DOHH2 (cell line): ENCODE measurements around the gene RAB3B.
"Not testable (repeated sequence)": the region's sequence is repeated elsewhere in the genome, so short reads cannot be mapped to it uniquely, and the experiment has no call there.

ENCODE experiments used
- H3F3A ChIP-seq: fragments of 200-600 bp; sonication (generic), shearing (Covaris generic); 2 replicates; pipeline ENCODE4 v1.6.0; 2016; ENCODE audit warnings: antibody characterized with exemption, mild to moderate bottlenecking; ENCODE audit not compliant: control insufficient read depth, insufficient read depth
- H3K27ac ChIP-seq: fragments of 200-600 bp; sonication (generic); 2 replicates; pipeline ENCODE4 v1.5.1; 2014; ENCODE audit warnings: low read depth, mild to moderate bottlenecking, low read length, moderate library complexity
- H3K27me3 ChIP-seq: fragments of 200-600 bp; sonication (generic); 2 replicates; pipeline ENCODE4 v1.6.1; 2014; ENCODE audit warnings: mild to moderate bottlenecking, low read length, mixed read lengths; ENCODE audit not compliant: control insufficient read depth
- H3K36me3 ChIP-seq: fragments of 200-600 bp; sonication (generic); 2 replicates; pipeline ENCODE4 v1.6.1; 2014; ENCODE audit warnings: mild to moderate bottlenecking, low read length, moderate library complexity, mixed read lengths; ENCODE audit not compliant: control insufficient read depth
- H3K4me1 ChIP-seq: fragments of 200-600 bp; sonication (generic); 2 replicates; pipeline ENCODE4 v1.6.1; 2014; ENCODE audit warnings: mild to moderate bottlenecking, low read length, mixed read lengths; ENCODE audit not compliant: control insufficient read depth
- H3K4me2 ChIP-seq: fragments of 200-600 bp; sonication (generic); 2 replicates; pipeline ENCODE4 v1.6.0; 2014; ENCODE audit warnings: mild to moderate bottlenecking, low read length, moderate library complexity
- H3K4me3 ChIP-seq: fragments of 200-600 bp; sonication (generic); 2 replicates; pipeline ENCODE4 v1.5.1; 2014; ENCODE audit warnings: mild to moderate bottlenecking, low read length, mixed read lengths
- H3K79me2 ChIP-seq: fragments of 200-600 bp; sonication (generic); 2 replicates; pipeline ENCODE4 v1.6.1; 2014; ENCODE audit warnings: mild to moderate bottlenecking, low read length, mixed read lengths; ENCODE audit not compliant: control insufficient read depth
- H3K9me2 ChIP-seq: fragments of 200-600 bp; sonication (generic); replicated peaks from 2 replicates; pipeline ENCODE4 v1.6.1; 2014; ENCODE audit warnings: mild to moderate bottlenecking, low read length, mixed read lengths; ENCODE audit not compliant: control insufficient read depth
- H3K9me3 ChIP-seq: fragments of 200-600 bp; sonication (generic); 2 replicates; pipeline ENCODE4 v1.6.1; 2014; ENCODE audit warnings: antibody characterized with exemption, low read length, mixed read lengths; ENCODE audit not compliant: control insufficient read depth, insufficient read depth
- H4K20me1 ChIP-seq: fragments of 200-600 bp; sonication (generic); 2 replicates; pipeline ENCODE4 v1.6.0; 2014; ENCODE audit warnings: low read depth, mild to moderate bottlenecking, antibody characterized with exemption, low read length, moderate library complexity; ENCODE audit not compliant: control insufficient read depth, insufficient read depth
- CTCF ChIP-seq: fragments of 200-600 bp; sonication (generic); IDR thresholded peaks from one replicate; pipeline ENCODE4 v1.5.1; 2014; ENCODE audit warnings: antibody characterized with exemption, mild to moderate bottlenecking, low read depth, low read length; ENCODE audit not compliant: poor library complexity, severe bottlenecking
- EZH2phosphoT487 ChIP-seq: fragments of 200-600 bp; sonication (generic); IDR thresholded peaks from 2 replicates; pipeline ENCODE4 v1.6.1; 2017; ENCODE audit warnings: borderline replicate concordance, mild to moderate bottlenecking, antibody characterized with exemption, low read length, moderate library complexity, mixed read lengths

Gene RAB3B

DNA sequence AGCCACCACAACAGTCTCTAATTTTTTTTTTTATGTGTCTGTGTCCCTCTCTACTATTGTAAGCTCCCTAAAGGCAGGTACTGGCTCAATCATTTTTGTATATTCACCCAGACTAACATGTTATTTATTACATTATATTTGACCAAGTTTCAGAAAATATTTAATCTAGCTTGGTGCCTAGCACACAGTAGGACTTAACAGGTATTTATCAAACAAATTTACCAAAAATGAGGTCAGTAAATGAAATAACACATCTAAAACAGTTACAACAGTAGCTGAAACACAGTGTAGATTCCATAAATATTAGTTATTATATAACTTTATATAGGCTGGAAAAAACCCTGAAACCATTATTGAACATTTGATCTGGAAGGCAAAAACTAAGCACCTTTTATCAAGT lies 114.7 kb downstream of the RAB3B start:
- no peaks in the 10 kb centered on the region for H3K9me3 ChIP-seq
- H3K36me3 ChIP-seq, result peaks cover 37% of the 10 kb centered on the region
- H3K4me3 ChIP-seq, result peak overlapping the region; percentile 34
- no peaks in the 10 kb centered on the region for H3K9me2 ChIP-seq
- H3K79me2 ChIP-seq, result peaks cover 76% of the 10 kb centered on the region
- no peak overlapping the region for H3K27ac ChIP-seq
- peaks cover 3% of the 10 kb centered on the region for H4K20me1 ChIP-seq
- H3K4me2 ChIP-seq, result peak overlapping the region; percentile 81
- 0 out of 2 replicates have a peak, but pooled peaks cover 4% of the 10 kb centered on the region for H3F3A ChIP-seq
- TF ChIP-seq CTCF (no peak), EZH2phosphoT487 (no peak)
- H3K4me1 ChIP-seq, result peaks cover 39% of the 10 kb centered on the region
- H3K27me3 ChIP-seq, result no peaks in the 10 kb centered on the region

GRCh38 chr1:51875291-51875772 lies 115.2 kb downstream of the RAB3B start:
- peaks cover 80% of the 10 kb centered on the region for H3K79me2 ChIP-seq
- peaks cover 39% of the 10 kb centered on the region for H3K4me1 ChIP-seq
- H3K27me3 ChIP-seq, result no peaks in the 10 kb centered on the region
- peak overlapping the region; percentile 34 for H3K4me3 ChIP-seq
- H4K20me1 ChIP-seq, result peaks cover 3% of the 10 kb centered on the region
- H3K27ac ChIP-seq, result no peak overlapping the region
- TF ChIP-seq CTCF (no peak), EZH2phosphoT487 (no peak)
- peaks cover 37% of the 10 kb centered on the region for H3K36me3 ChIP-seq
- H3K9me2 ChIP-seq, result no peaks in the 10 kb centered on the region
- H3K4me2 ChIP-seq, result peak overlapping the region; percentile 81
- 0 out of 2 replicates have a peak, but pooled peaks cover 3% of the 10 kb centered on the region for H3F3A ChIP-seq
- no peaks in the 10 kb centered on the region for H3K9me3 ChIP-seq

- Histone ChIP-seq H3K4me1 (peaks cover 28% of the 10 kb centered on the region), H3K79me2 (peaks cover 97% of the 10 kb centered on the region), H3K36me3 (peaks cover 34% of the 10 kb centered on the region)
- H3K27ac ChIP-seq, H3K27me3 ChIP-seq, H3K9me2 ChIP-seq, H3K9me3 ChIP-seq, H3K4me3 ChIP-seq, H3K4me2 ChIP-seq, H3F3A ChIP-seq, H4K20me1 ChIP-seq: not testable (repeated sequence)
Measured at GRCh38 chr1:51873270-51873669, 117.2 kb downstream of the RAB3B start.

GRCh38 chr1:51871351-51871975 lies 119.0 kb downstream of the RAB3B start:
- H3F3A ChIP-seq, result no peaks in the 10 kb centered on the region; the same call in 1 of the 2 replicates
- peaks cover 7% of the 10 kb centered on the region for H4K20me1 ChIP-seq
- peaks cover 18% of the 10 kb centered on the region for H3K4me1 ChIP-seq
- TF ChIP-seq EZH2phosphoT487, result no peak
- TF ChIP-seq CTCF, result no peak
- H3K4me2 ChIP-seq, result no peak overlapping the region
- H3K4me3 ChIP-seq, result no peak overlapping the region
- no peaks in the 10 kb centered on the region for H3K9me2 ChIP-seq
- H3K36me3 ChIP-seq, result peaks cover 26% of the 10 kb centered on the region
- peaks cover 96% of the 10 kb centered on the region for H3K79me2 ChIP-seq
- no peaks in the 10 kb centered on the region for H3K9me3 ChIP-seq
- H3K27ac ChIP-seq, result no peak overlapping the region
- no peaks in the 10 kb centered on the region for H3K27me3 ChIP-seq
